Endometrium (tissue), 2 donors: ENCODE measurements around the gene ABHD8.

Experiments used
- FAIRE-seq: peaks from 2 replicates; lab custom pipeline; 2012; peaks lifted over from hg19 to GRCh38; lab: Jason Lieb, UNC
- donor health status: control.
- donor health status: control.

ABHD8 gene

GRCh38 chr19:17303167-17303939 lies at the start of gene ABHD8:
ABHD8 (minus strand) TSS chr19:17303425; CDS start chr19:17301616, 1,809 bp downstream.
- peak; percentile 35 for FAIRE-seq

GRCh38 chr19:17352608-17353280 lies 49.5 kb upstream of the ABHD8 start:
- no peak for FAIRE-seq

- FAIRE-seq: no peak
These were observed 48.7 kb upstream of the ABHD8 start for GRCh38 chr19:17351815-17352435.

GRCh38 chr19:17348700-17349099 lies 45.5 kb upstream of the ABHD8 start:
- FAIRE-seq: no peak

GRCh38 chr19:17347877-17348276 lies 44.7 kb upstream of the ABHD8 start:
- FAIRE-seq: no peak

GRCh38 chr19:17347361-17347760 lies 44.1 kb upstream of the ABHD8 start:
- no peak for FAIRE-seq

- no peak for FAIRE-seq
These were observed 43.0 kb upstream of the ABHD8 start for GRCh38 chr19:17346109-17346671.

- no peak for FAIRE-seq
These were observed 38.6 kb upstream of the ABHD8 start for GRCh38 chr19:17341845-17342244.

GRCh38 chr19:17341386-17341785 lies 38.2 kb upstream of the ABHD8 start:
- no peak for FAIRE-seq

- no peak for FAIRE-seq
These were observed 37.7 kb upstream of the ABHD8 start for GRCh38 chr19:17340871-17341357.

GRCh38 chr19:17340302-17340870 lies 37.2 kb upstream of the ABHD8 start:
- no peak for FAIRE-seq

- no peak for FAIRE-seq
These were observed 36.0 kb upstream of the ABHD8 start for GRCh38 chr19:17339088-17339741.

- no peak for FAIRE-seq
These were observed 35.3 kb upstream of the ABHD8 start for GRCh38 chr19:17338433-17339078.

- FAIRE-seq: no peak
These were observed 34.6 kb upstream of the ABHD8 start for GRCh38 chr19:17337675-17338432.

- FAIRE-seq: peak; percentile 96
These were observed 33.8 kb upstream of the ABHD8 start, which contains the start of gene GTPBP3 for GRCh38 chr19:17336872-17337674. GTPBP3 (plus strand) TSS chr19:17337553; CDS start chr19:17337612, 59 bp downstream.

GRCh38 chr19:17335575-17335974 lies 32.4 kb upstream of the ABHD8 start:
- no peak for FAIRE-seq

GRCh38 chr19:17334414-17335409 lies 31.5 kb upstream of the ABHD8 start, which contains the start of gene ANO8:
ANO8 (minus strand) TSS chr19:17334855; CDS start chr19:17334670, 185 bp downstream.
- peak; percentile 35 for FAIRE-seq
